IMR-90 (cell line): ENCODE results near the gene MAN1C1.

ENCODE experiments used
- POLR2A ChIP-seq: IDR thresholded peaks from 2 replicates; pipeline ENCODE4 v1.6.1; 2012; ENCODE audit warnings: mild to moderate bottlenecking, low read depth, low read length
- TF ChIP-seq, protein P1 (sequence below): conservative IDR thresholded peaks from 2 replicates; pipeline ENCODE4 v1.5.1; 2012; ENCODE audit warnings: mild to moderate bottlenecking, low read depth, low read length, improper control_type of control experiment

- TF ChIP-seq, protein P1, sequence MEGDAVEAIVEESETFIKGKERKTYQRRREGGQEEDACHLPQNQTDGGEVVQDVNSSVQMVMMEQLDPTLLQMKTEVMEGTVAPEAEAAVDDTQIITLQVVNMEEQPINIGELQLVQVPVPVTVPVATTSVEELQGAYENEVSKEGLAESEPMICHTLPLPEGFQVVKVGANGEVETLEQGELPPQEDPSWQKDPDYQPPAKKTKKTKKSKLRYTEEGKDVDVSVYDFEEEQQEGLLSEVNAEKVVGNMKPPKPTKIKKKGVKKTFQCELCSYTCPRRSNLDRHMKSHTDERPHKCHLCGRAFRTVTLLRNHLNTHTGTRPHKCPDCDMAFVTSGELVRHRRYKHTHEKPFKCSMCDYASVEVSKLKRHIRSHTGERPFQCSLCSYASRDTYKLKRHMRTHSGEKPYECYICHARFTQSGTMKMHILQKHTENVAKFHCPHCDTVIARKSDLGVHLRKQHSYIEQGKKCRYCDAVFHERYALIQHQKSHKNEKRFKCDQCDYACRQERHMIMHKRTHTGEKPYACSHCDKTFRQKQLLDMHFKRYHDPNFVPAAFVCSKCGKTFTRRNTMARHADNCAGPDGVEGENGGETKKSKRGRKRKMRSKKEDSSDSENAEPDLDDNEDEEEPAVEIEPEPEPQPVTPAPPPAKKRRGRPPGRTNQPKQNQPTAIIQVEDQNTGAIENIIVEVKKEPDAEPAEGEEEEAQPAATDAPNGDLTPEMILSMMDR: no peak
- no peak for TF ChIP-seq POLR2A
These were observed 211.9 kb downstream of the MAN1C1 start for GRCh38 chr1:25828491-25828890.
